Activated CD4-positive, alpha-beta memory T cell treated with anti-CD3 and anti-CD28 coated beads for 36 hours (primary cell): Measurements from ENCODE around the gene VGLL4. TPM values are rescaled to one million over a fixed set of nuclear protein-coding genes. Genes with fewer than 3 reads are reported as not detected.

Experiments used
- CTCF ChIA-PET: fragments of 350-600 bp; sonication (Branson Sonifier 250); formaldehyde crosslinking; loops from one replicate; lab custom pipeline; 2021; ENCODE audit warnings: antibody characterized with exemption, inconsistent platforms; lab: Charles Lee
- POLR2A ChIA-PET: fragments of 350-600 bp; sonication (Branson Sonifier 250); formaldehyde crosslinking; loops from one replicate; lab custom pipeline; 2021; ENCODE audit warnings: antibody characterized with exemption; lab: Charles Lee
- DNase-seq: peaks from one replicate; pipeline ENCODE4 v3.0.0-alpha.2; 2020
- H3K27ac Mint-ChIP-seq: one replicate; pipeline ENCODE4 v1.8.0; 2021; ENCODE audit warnings: mixed read lengths
- H3K27me3 Mint-ChIP-seq: one replicate; pipeline ENCODE4 v1.8.0; 2021; ENCODE audit warnings: mixed read lengths
- H3K36me3 Mint-ChIP-seq: one replicate; pipeline ENCODE4 v1.8.0; 2021; ENCODE audit warnings: mixed read lengths
- H3K4me1 Mint-ChIP-seq: one replicate; pipeline ENCODE4 v1.8.0; 2021; ENCODE audit warnings: low read depth, mixed read lengths
- H3K4me3 Mint-ChIP-seq: one replicate; pipeline ENCODE4 v1.8.0; 2021; ENCODE audit warnings: mild to moderate bottlenecking, mixed read lengths
- H3K9me3 Mint-ChIP-seq: one replicate; pipeline ENCODE4 v1.8.0; 2021; ENCODE audit warnings: mixed read lengths
- intact Hi-C: fragments of 100-400 bp; cut with micrococcal nuclease; formaldehyde crosslinking; loops from one replicate; pipeline ENCODE4 v1.15.1; 2023
- total RNA-seq, 2 experiments: library from RNA; stranded (reverse); gene quantifications; one replicate each; pipeline ENCODE4 v1.2.3, GENCODE V29; 2021

The VGLL4 gene
- total RNA-seq, 2 experiments from 2014 or later = 18.2 to 18.7 TPM

- Mint-ChIP-seq H3K36me3 (peaks cover 3% of the 10 kb centered on the region), H3K27me3 (no peaks in the 10 kb centered on the region), H3K4me3 (no peak overlapping the region), H3K4me1 (no peaks in the 10 kb centered on the region), H3K27ac (no peak overlapping the region), H3K9me3 (no peaks in the 10 kb centered on the region)
- intact Hi-C loops = no loop called here
- ChIA-PET CTCF (no interaction called here), POLR2A (no interaction called here)
- DNase-seq = no peak
These were observed 77.8 kb downstream of the VGLL4 start for GRCh38 chr3:11565932-11566331.

- Mint-ChIP-seq H3K4me3 (no peak overlapping the region), H3K4me1 (no peaks in the 10 kb centered on the region), H3K9me3 (no peaks in the 10 kb centered on the region), H3K36me3 (peaks cover 3% of the 10 kb centered on the region), H3K27ac (no peak overlapping the region), H3K27me3 (no peaks in the 10 kb centered on the region)
- ChIA-PET CTCF (no interaction called here), POLR2A (no interaction called here)
- intact Hi-C loops = no loop called here
- no peak for DNase-seq
These were observed 78.2 kb downstream of the VGLL4 start for GRCh38 chr3:11565492-11565891.

GRCh38 chr3:11565072-11565471 is 78.6 kb downstream of the VGLL4 start:
- ChIA-PET POLR2A (no interaction called here), CTCF (no interaction called here)
- Mint-ChIP-seq H3K4me3 (no peak overlapping the region), H3K4me1 (no peaks in the 10 kb centered on the region), H3K27me3 (no peaks in the 10 kb centered on the region), H3K9me3 (no peaks in the 10 kb centered on the region), H3K27ac (no peak overlapping the region), H3K36me3 (peaks cover 3% of the 10 kb centered on the region)
- intact Hi-C loops = no loop called here
- DNase-seq = no peak

GRCh38 chr3:11564577-11565001 is 79.1 kb downstream of the VGLL4 start:
- ChIA-PET CTCF (no interaction called here), POLR2A (no interaction called here)
- no peak overlapping the region for H3K4me3 Mint-ChIP-seq
- intact Hi-C loops = no loop called here
- no peaks in the 10 kb centered on the region for H3K27me3 Mint-ChIP-seq
- H3K36me3 Mint-ChIP-seq = peaks cover 8% of the 10 kb centered on the region
- no peak overlapping the region for H3K27ac Mint-ChIP-seq
- no peaks in the 10 kb centered on the region for H3K9me3 Mint-ChIP-seq
- no peak for DNase-seq
- H3K4me1 Mint-ChIP-seq = no peaks in the 10 kb centered on the region

- H3K4me3 Mint-ChIP-seq = no peak overlapping the region
- CTCF ChIA-PET = no interaction called here
- H3K4me1 Mint-ChIP-seq = no peaks in the 10 kb centered on the region
- no peaks in the 10 kb centered on the region for H3K9me3 Mint-ChIP-seq
- no peaks in the 10 kb centered on the region for H3K27me3 Mint-ChIP-seq
- no peak overlapping the region for H3K27ac Mint-ChIP-seq
- intact Hi-C loops = no loop called here
- POLR2A ChIA-PET = no interaction called here
- DNase-seq = no peak
- H3K36me3 Mint-ChIP-seq = peaks cover 8% of the 10 kb centered on the region
These were observed 79.9 kb downstream of the VGLL4 start for GRCh38 chr3:11563865-11564185.

- H3K4me1 Mint-ChIP-seq = peaks cover under 1% of the 10 kb centered on the region
- no peaks in the 10 kb centered on the region for H3K9me3 Mint-ChIP-seq
- no peak for DNase-seq
- ChIA-PET POLR2A (no interaction called here), CTCF (interaction anchor here (1.3 kb wide), 1 partner anchor 88 kb away, joined by 3 read pairs; no protein-coding TSS in a partner anchor)
- H3K4me3 Mint-ChIP-seq = no peak overlapping the region
- intact Hi-C loops = no loop called here
- no peaks in the 10 kb centered on the region for H3K27me3 Mint-ChIP-seq
- peaks cover 8% of the 10 kb centered on the region for H3K36me3 Mint-ChIP-seq
- H3K27ac Mint-ChIP-seq = no peak overlapping the region
These were observed 80.4 kb downstream of the VGLL4 start for GRCh38 chr3:11563159-11563864.

GRCh38 chr3:11562277-11562881 is 81.3 kb downstream of the VGLL4 start:
- Mint-ChIP-seq H3K36me3 (peaks cover 8% of the 10 kb centered on the region), H3K4me3 (no peak overlapping the region), H3K27ac (no peak overlapping the region), H3K9me3 (no peaks in the 10 kb centered on the region), H3K27me3 (no peaks in the 10 kb centered on the region), H3K4me1 (peaks cover 6% of the 10 kb centered on the region)
- ChIA-PET POLR2A (no interaction called here), CTCF (interaction anchor here (1.3 kb wide), 1 partner anchor 89 kb away, joined by 3 read pairs; no protein-coding TSS in a partner anchor)
- no peak for DNase-seq
- intact Hi-C loops = no loop called here

- CTCF ChIA-PET = interaction anchor here (1.8 kb wide), 1 partner anchor 90 kb away, joined by 4 read pairs; no protein-coding TSS in a partner anchor
These were observed 83.0 kb downstream of the VGLL4 start for GRCh38 chr3:11560746-11561145.

GRCh38 chr3:11559816-11560633 is 83.7 kb downstream of the VGLL4 start:
- intact Hi-C loops = no loop called here
- DNase-seq = no peak
- no peaks in the 10 kb centered on the region for H3K27me3 Mint-ChIP-seq
- H3K9me3 Mint-ChIP-seq = no peaks in the 10 kb centered on the region
- ChIA-PET CTCF (interaction anchor here (0.9 to 1.8 kb wide), 2 partner anchors 90 to 91 kb away, joined by 3 to 4 read pairs; no protein-coding TSS in a partner anchor), POLR2A (interaction anchor here (0.6 kb wide), 1 partner anchor 15 kb away, joined by 3 read pairs; no protein-coding TSS in a partner anchor)
- no peak overlapping the region for H3K4me3 Mint-ChIP-seq
- H3K36me3 Mint-ChIP-seq = peaks cover 10% of the 10 kb centered on the region
- peaks cover 6% of the 10 kb centered on the region for H3K4me1 Mint-ChIP-seq
- no peak overlapping the region for H3K27ac Mint-ChIP-seq

More at GRCh38 chr3:11560746-11561145, 83.0 kb downstream of the VGLL4 start:
- no peak overlapping the region for H3K4me3 Mint-ChIP-seq
- H3K36me3 Mint-ChIP-seq = peaks cover 10% of the 10 kb centered on the region
- no peaks in the 10 kb centered on the region for H3K9me3 Mint-ChIP-seq
- POLR2A ChIA-PET = no interaction called here
- no peak overlapping the region for H3K27ac Mint-ChIP-seq
- no peak for DNase-seq
- peaks cover 6% of the 10 kb centered on the region for H3K4me1 Mint-ChIP-seq
- H3K27me3 Mint-ChIP-seq = no peaks in the 10 kb centered on the region
- intact Hi-C loops = no loop called here

GRCh38 chr3:11558918-11559815 is 84.5 kb downstream of the VGLL4 start:
- no peak for DNase-seq
- peaks cover 10% of the 10 kb centered on the region for H3K36me3 Mint-ChIP-seq
- ChIA-PET CTCF (interaction anchor here (0.6 to 0.9 kb wide), 2 partner anchors 92 to 112 kb away, joined by 3 read pairs; no protein-coding TSS in a partner anchor), POLR2A (no interaction called here)
- H3K4me3 Mint-ChIP-seq = no peak overlapping the region
- no peaks in the 10 kb centered on the region for H3K9me3 Mint-ChIP-seq
- intact Hi-C loops = no loop called here
- H3K27ac Mint-ChIP-seq = no peak overlapping the region
- no peaks in the 10 kb centered on the region for H3K27me3 Mint-ChIP-seq
- peaks cover 6% of the 10 kb centered on the region for H3K4me1 Mint-ChIP-seq

- peaks cover 6% of the 10 kb centered on the region for H3K36me3 Mint-ChIP-seq
- no peak for DNase-seq
- no peak overlapping the region for H3K4me3 Mint-ChIP-seq
- no peaks in the 10 kb centered on the region for H3K27me3 Mint-ChIP-seq
- ChIA-PET POLR2A (no interaction called here), CTCF (interaction anchor here (0.6 kb wide), 1 partner anchor 112 kb away, joined by 3 read pairs; no protein-coding TSS in a partner anchor)
- no peaks in the 10 kb centered on the region for H3K9me3 Mint-ChIP-seq
- H3K4me1 Mint-ChIP-seq = peaks cover 6% of the 10 kb centered on the region
- no peak overlapping the region for H3K27ac Mint-ChIP-seq
- intact Hi-C loops = no loop called here
These were observed 85.3 kb downstream of the VGLL4 start for GRCh38 chr3:11558411-11558903.
